GM12878 (cell line): ENCODE data around the gene DISC1. TPM values are rescaled to one million over a fixed set of nuclear protein-coding genes. Genes with fewer than 3 reads are reported as not detected.

Source experiments
- ATAC-seq: fragments of 200-7000 bp; cut with Tn5 transposase; 3 replicates; pipeline ENCODE4 v1.9.1; 2020; ENCODE audit warnings: mild to moderate bottlenecking, moderate library complexity
- BruUV-seq: library from RNA; stranded (reverse); fragments of 400-500 nt; replicated peaks from 2 replicates; lab custom pipeline; 2021; lab: Mats Ljungman, UMichigan
- CTCF ChIA-PET: fragments of 300-600 bp; sonication (Branson Sonifier 250); formaldehyde crosslinking; extraction: SDS; loops from one replicate; lab custom pipeline; 2021; ENCODE audit warnings: inconsistent platforms; lab: Yijun Ruan, JAX
- POLR2A ChIA-PET: fragments of 350-600 bp; formaldehyde crosslinking; extraction: SDS; loops from one replicate; lab custom pipeline; 2021; ENCODE audit warnings: inconsistent platforms; lab: Charles Lee
- RAD21 ChIA-PET: fragments of 300-600 bp; sonication (Branson Sonifier 250); formaldehyde crosslinking; loops from one replicate; lab custom pipeline; 2023; ENCODE audit warnings: antibody characterized with exemption; ENCODE audit not compliant: unreplicated experiment; lab: Charles Lee
- SMC1A ChIA-PET: fragments of 300-600 bp; sonication (Branson Sonifier 250); formaldehyde crosslinking; loops from one replicate; lab custom pipeline; 2023; ENCODE audit not compliant: unreplicated experiment, uncharacterized antibody; lab: Charles Lee
- DNase-seq: peaks from one replicate; pipeline ENCODE4 v3.0.0-alpha.2; 2011; ENCODE audit warnings: low read depth, low spot score
- FAIRE-seq: peaks from 3 replicates; lab custom pipeline; 2011; peaks lifted over from hg19 to GRCh38; lab: Jason Lieb, UNC
- H2AFZ ChIP-seq: 2 replicates; pipeline ENCODE4 v1.6.0; 2011; ENCODE audit warnings: low read depth, low read length, control low read depth; ENCODE audit not compliant: control insufficient read depth
- H3K27ac ChIP-seq: 2 replicates; pipeline ENCODE4 v1.5.1; 2011; ENCODE audit warnings: control low read depth; ENCODE audit not compliant: control insufficient read depth, insufficient read depth
- H3K27me3 ChIP-seq, 2 experiments: replicated peaks in 1 of 2; 2 replicates each; pipeline versions ENCODE4 v1.6.0 to v1.6.1; 2011; ENCODE audit warnings: low read length in 1 of 2; ENCODE audit not compliant: control insufficient read depth in 2 of 2, insufficient read depth in 2 of 2
- H3K36me3 ChIP-seq, 2 experiments: 2 replicates each; pipeline ENCODE4 v1.5.1; 2011; ENCODE audit warnings: low read length in 1 of 2; ENCODE audit not compliant: control insufficient read depth in 2 of 2, insufficient read depth in 2 of 2
- H3K4me1 ChIP-seq: 2 replicates; pipeline ENCODE4 v1.6.1; 2011; ENCODE audit warnings: mild to moderate bottlenecking, low read length, moderate library complexity, mixed read lengths; ENCODE audit not compliant: control insufficient read depth, insufficient read depth
- H3K4me2 ChIP-seq: 2 replicates; pipeline ENCODE4 v1.6.0; 2011; ENCODE audit warnings: control low read depth; ENCODE audit not compliant: control insufficient read depth, insufficient read depth
- H3K4me3 ChIP-seq: fragments of 200-600 bp; sonication (generic); 2 replicates; pipeline ENCODE4 v1.5.1; 2016
- H3K79me2 ChIP-seq: 2 replicates; pipeline ENCODE4 v1.6.0; 2011; ENCODE audit warnings: low read length; ENCODE audit not compliant: control insufficient read depth, insufficient read depth
- H3K9ac ChIP-seq: 2 replicates; pipeline ENCODE4 v1.8.0; 2011; ENCODE audit warnings: low read length, control low read depth, mixed read lengths; ENCODE audit not compliant: control insufficient read depth, insufficient read depth
- H3K9me3 ChIP-seq: replicated peaks from 3 replicates; pipeline ENCODE4 v1.5.1; 2011; ENCODE audit warnings: mild to moderate bottlenecking, low read length; ENCODE audit not compliant: control insufficient read depth, insufficient read depth
- H4K20me1 ChIP-seq: 2 replicates; pipeline ENCODE4 v1.6.0; 2011; ENCODE audit not compliant: control insufficient read depth, insufficient read depth
- EZH2 ChIP-seq: IDR thresholded peaks from 2 replicates; pipeline ENCODE4 v1.6.1; 2012; ENCODE audit warnings: low read depth, mild to moderate bottlenecking, control low read depth, inconsistent platforms, low read length, borderline replicate concordance; ENCODE audit not compliant: control insufficient read depth
- FOXK2 ChIP-seq: fragments of 450-650 bp; IDR thresholded peaks from 2 replicates; pipeline ENCODE4 v1.6.1; 2017; ENCODE audit warnings: mild to moderate bottlenecking, moderate library complexity
- NFYA ChIP-seq: IDR thresholded peaks from 2 replicates; pipeline ENCODE4 v1.6.1; 2011; ENCODE audit warnings: low read depth, mild to moderate bottlenecking, low read length, improper control_type of control experiment, borderline replicate concordance
- RCOR1 ChIP-seq: conservative IDR thresholded peaks from 2 replicates; pipeline ENCODE4 v1.6.1; 2012; ENCODE audit warnings: low read depth, low read length, improper control_type of control experiment
- RELA ChIP-seq: fragments of 450-650 bp; IDR thresholded peaks from 2 replicates; pipeline ENCODE4 v1.8.0; 2014; ENCODE audit warnings: borderline replicate concordance; ENCODE audit not compliant: partially characterized antibody
- SIX5 ChIP-seq: IDR thresholded peaks from 2 replicates; pipeline ENCODE4 v1.6.1; 2011; ENCODE audit warnings: mild to moderate bottlenecking, low read depth, low read length, moderate library complexity; ENCODE audit not compliant: severe bottlenecking
- SREBF1 ChIP-seq: IDR thresholded peaks from 2 replicates; pipeline ENCODE4 v1.6.1; 2012; ENCODE audit warnings: mild to moderate bottlenecking, low read length
- YY1 ChIP-seq: IDR thresholded peaks from 2 replicates; pipeline ENCODE4 v1.6.1; 2011; ENCODE audit warnings: low read depth, mild to moderate bottlenecking, low read length
- ZNF217 ChIP-seq: fragments of 450-650 bp; IDR thresholded peaks from 2 replicates; pipeline ENCODE4 v1.6.1; 2017; ENCODE audit warnings: antibody characterized with exemption, mild to moderate bottlenecking
- ZNF24 ChIP-seq: fragments of 450-650 bp; IDR thresholded peaks from 2 replicates; pipeline ENCODE4 v1.6.1; 2017; ENCODE audit warnings: antibody characterized with exemption, mild to moderate bottlenecking
- ZNF274 ChIP-seq: IDR thresholded peaks from one replicate; pipeline ENCODE4 v1.8.0; 2011; ENCODE audit not compliant: insufficient read length, insufficient read depth
- WGBS: methylation state at CpG from one replicate; pipeline ENCODE4 v1.1.6; 2016; ENCODE audit warnings: low lambda C conversion rate; ENCODE audit not compliant: insufficient replicate concordance, insufficient coverage; ENCODE audit errors: missing lambda C conversion rate; 5-methylcytosine and 5-hydroxymethylcytosine counted together
- in situ Hi-C: fragments of 300-500 bp; cut with MboI; formaldehyde crosslinking; loops from 9 replicates; pipeline ENCODE4 v1.14.3; 2018; ENCODE audit warnings: mixed read lengths
- intact Hi-C: fragments of 100-400 bp; cut with micrococcal nuclease; formaldehyde crosslinking; loops from one replicate; pipeline ENCODE4 v1.14.2; 2022; ENCODE audit not compliant: unreplicated experiment
- polyA plus RNA-seq, 11 experiments: library from polyadenylated mRNA; depleted of rRNA in 4 of 11; unstranded in 6 of 11; stranded (reverse) in 5 of 11; fragments of >200 nt; fragmentation: Nextera tagmentation in 4 of 11; fragmentation: Illumina TruSeq in 1 of 11; extraction: Ambion mirVana in 4 of 11; extraction: Trizol in 1 of 11; gene quantifications; 1 replicate in 1 of 11; 2 replicates in 10 of 11; pipeline versions ENCODE4 v1.2.1 to v1.2.3, GENCODE V29; 2011 to 2016; ENCODE audit warnings: inconsistent platforms in 2 of 11, missing spikeins in 2 of 11, low read depth in 1 of 11
- total RNA-seq, 4 experiments: library from RNA; depleted of rRNA in 3 of 4; stranded (reverse); fragments of >200 nt in 3 of 4; fragmentation: Illumina TruSeq in 1 of 4; extraction: Trizol in 1 of 4; gene quantifications; 2 replicates each; pipeline versions ENCODE4 v1.2.1 to v1.2.3, GENCODE V29; 2013 to 2021
- TF ChIP-seq, protein P1 (sequence below): IDR thresholded peaks from 2 replicates; pipeline ENCODE4 v1.6.1; 2011; ENCODE audit warnings: borderline replicate concordance, low read depth, mild to moderate bottlenecking, moderate library complexity, mixed read lengths, low read length; ENCODE audit not compliant: insufficient read depth; ENCODE audit errors: extremely low read length
- TF ChIP-seq, protein P2 (sequence below), 3 experiments: IDR thresholded peaks in 2 of 3; conservative IDR thresholded peaks in 1 of 3; 2 replicates each; pipeline ENCODE4 v1.5.1; 2011; ENCODE audit warnings: low read depth in 3 of 3, low read length in 3 of 3, mild to moderate bottlenecking in 3 of 3, control low read depth in 2 of 3, moderate library complexity in 2 of 3, inconsistent platforms in 1 of 3, mixed read lengths in 1 of 3; ENCODE audit not compliant: control insufficient read depth in 2 of 3, insufficient read depth in 1 of 3; ENCODE audit errors: extremely low read depth in 1 of 3
- TF ChIP-seq, protein P3 (sequence below): fragments of 450-650 bp; formaldehyde crosslinking; IDR thresholded peaks from 2 replicates; pipeline ENCODE4 v1.4.0; 2020; ENCODE audit warnings: mild to moderate bottlenecking, moderate library complexity

DISC1 gene
- total and polyA plus RNA-seq, 10 of the 15 experiments (the other 5 are each of a cell fraction or from before 2014, with no cell fraction given): 0.05 to 0.72 (median 0.19) TPM; not detected in 1

DNA sequence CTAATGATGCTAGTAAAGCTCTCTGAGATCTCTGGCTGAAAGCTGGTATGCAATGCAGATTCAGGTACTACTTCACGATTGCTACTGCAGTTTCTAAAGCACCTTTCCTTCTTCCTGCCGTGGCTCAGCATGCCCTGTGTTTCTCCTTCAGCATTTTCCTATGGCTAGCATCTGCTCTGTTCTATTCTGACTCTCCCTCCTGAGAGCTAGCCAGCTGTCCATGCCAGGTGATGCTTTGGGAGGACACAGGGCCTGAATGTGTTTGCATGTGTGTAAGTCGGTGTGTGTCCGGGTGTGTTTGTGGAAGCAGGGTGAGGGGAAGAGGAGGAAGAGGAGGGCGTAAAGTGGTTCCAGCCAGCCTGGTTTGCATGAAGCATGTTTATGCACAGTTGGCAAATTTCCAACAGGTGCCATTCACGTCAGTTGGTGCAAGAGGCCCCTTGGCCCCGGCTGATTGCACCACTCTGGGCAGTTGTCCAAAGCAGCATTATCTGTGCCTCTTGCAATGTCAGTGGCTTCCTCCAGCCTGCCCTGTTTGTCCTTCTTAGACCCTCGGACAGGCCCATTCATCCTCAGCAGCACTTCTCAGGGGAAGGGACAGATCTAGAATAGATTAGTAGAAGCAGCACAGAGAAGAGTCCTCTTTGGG lies 433.3 kb downstream of the DISC1 start (continued):
- TF ChIP-seq, protein P1, sequence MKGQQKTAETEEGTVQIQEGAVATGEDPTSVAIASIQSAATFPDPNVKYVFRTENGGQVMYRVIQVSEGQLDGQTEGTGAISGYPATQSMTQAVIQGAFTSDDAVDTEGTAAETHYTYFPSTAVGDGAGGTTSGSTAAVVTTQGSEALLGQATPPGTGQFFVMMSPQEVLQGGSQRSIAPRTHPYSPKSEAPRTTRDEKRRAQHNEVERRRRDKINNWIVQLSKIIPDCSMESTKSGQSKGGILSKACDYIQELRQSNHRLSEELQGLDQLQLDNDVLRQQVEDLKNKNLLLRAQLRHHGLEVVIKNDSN: no peak
- TF ChIP-seq ZNF217 (no peak), SIX5 (no peak), NFYA (no peak)

DNA sequence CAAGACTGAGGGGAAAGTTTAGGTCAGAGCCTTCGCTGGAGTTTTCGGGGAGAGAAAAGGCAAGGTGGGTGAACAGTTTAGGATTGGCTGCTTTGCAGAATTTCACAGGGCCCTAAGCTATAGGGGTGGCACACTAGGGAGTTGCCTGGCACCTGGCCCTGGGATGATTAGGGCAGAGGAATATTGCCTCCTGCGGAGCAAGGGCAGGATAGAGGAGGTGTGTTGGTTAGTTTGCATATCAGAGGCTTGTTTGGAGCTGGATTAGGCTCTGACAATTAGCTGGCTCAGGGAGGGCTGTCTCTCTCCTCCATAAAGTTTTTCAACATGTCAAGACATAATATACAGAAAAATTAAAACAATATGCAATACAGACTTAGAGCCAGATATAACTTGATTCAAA lies 436.4 kb downstream of the DISC1 start:
- Histone ChIP-seq H3K79me2 (no peaks in the 10 kb centered on the region), H4K20me1 (no peaks in the 10 kb centered on the region), H2AFZ (no peak overlapping the region), H3K27me3 (no peaks in the 10 kb centered on the region), H3K9ac (no peak overlapping the region), H3K4me2 (no peak overlapping the region), H3K27ac (no peak overlapping the region), H3K4me3 (no peak overlapping the region), H3K9me3 (no peaks in the 10 kb centered on the region), H3K36me3 (no peaks in the 10 kb centered on the region), H3K4me1 (no peaks in the 10 kb centered on the region)
- SMC1A ChIA-PET: no interaction called here
- CTCF ChIA-PET: no interaction called here
- TF ChIP-seq, protein P2, sequence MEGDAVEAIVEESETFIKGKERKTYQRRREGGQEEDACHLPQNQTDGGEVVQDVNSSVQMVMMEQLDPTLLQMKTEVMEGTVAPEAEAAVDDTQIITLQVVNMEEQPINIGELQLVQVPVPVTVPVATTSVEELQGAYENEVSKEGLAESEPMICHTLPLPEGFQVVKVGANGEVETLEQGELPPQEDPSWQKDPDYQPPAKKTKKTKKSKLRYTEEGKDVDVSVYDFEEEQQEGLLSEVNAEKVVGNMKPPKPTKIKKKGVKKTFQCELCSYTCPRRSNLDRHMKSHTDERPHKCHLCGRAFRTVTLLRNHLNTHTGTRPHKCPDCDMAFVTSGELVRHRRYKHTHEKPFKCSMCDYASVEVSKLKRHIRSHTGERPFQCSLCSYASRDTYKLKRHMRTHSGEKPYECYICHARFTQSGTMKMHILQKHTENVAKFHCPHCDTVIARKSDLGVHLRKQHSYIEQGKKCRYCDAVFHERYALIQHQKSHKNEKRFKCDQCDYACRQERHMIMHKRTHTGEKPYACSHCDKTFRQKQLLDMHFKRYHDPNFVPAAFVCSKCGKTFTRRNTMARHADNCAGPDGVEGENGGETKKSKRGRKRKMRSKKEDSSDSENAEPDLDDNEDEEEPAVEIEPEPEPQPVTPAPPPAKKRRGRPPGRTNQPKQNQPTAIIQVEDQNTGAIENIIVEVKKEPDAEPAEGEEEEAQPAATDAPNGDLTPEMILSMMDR (IDR thresholded peaks at IDR 0.05 in 2 of 3, conservative IDR thresholded peaks at IDR 0.05 in 1 of 3; ENCODE audit: control insufficient read depth in 2 of 3, extremely low read depth in 1 of 3, insufficient read depth in 1 of 3, low read depth in 3 of 3, low read length in 3 of 3): no peak
- TF ChIP-seq FOXK2 (no peak), SREBF1 (no peak), RELA (no peak), RCOR1 (no peak), EZH2 (no peak), ZNF274 (no peak), YY1 (no peak), ZNF24 (no peak)
- TF ChIP-seq, protein P3, sequence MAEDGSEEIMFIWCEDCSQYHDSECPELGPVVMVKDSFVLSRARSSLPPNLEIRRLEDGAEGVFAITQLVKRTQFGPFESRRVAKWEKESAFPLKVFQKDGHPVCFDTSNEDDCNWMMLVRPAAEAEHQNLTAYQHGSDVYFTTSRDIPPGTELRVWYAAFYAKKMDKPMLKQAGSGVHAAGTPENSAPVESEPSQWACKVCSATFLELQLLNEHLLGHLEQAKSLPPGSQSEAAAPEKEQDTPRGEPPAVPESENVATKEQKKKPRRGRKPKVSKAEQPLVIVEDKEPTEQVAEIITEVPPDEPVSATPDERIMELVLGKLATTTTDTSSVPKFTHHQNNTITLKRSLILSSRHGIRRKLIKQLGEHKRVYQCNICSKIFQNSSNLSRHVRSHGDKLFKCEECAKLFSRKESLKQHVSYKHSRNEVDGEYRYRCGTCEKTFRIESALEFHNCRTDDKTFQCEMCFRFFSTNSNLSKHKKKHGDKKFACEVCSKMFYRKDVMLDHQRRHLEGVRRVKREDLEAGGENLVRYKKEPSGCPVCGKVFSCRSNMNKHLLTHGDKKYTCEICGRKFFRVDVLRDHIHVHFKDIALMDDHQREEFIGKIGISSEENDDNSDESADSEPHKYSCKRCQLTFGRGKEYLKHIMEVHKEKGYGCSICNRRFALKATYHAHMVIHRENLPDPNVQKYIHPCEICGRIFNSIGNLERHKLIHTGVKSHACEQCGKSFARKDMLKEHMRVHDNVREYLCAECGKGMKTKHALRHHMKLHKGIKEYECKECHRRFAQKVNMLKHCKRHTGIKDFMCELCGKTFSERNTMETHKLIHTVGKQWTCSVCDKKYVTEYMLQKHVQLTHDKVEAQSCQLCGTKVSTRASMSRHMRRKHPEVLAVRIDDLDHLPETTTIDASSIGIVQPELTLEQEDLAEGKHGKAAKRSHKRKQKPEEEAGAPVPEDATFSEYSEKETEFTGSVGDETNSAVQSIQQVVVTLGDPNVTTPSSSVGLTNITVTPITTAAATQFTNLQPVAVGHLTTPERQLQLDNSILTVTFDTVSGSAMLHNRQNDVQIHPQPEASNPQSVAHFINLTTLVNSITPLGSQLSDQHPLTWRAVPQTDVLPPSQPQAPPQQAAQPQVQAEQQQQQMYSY (CRISPR knock-in tag): no peak
- POLR2A ChIA-PET: no interaction called here
- RAD21 ChIA-PET: no interaction called here
- BruUV-seq: no TSS peak
- in situ Hi-C loops: no loop called here
- 21% methylated on average over 3 of the region's 3 CpGs for WGBS
- ATAC-seq (no peak), DNase-seq (no peak), FAIRE-seq (no peak)
- intact Hi-C loops: no loop called here
